ENCODE results near the gene STXBP2.

STXBP2 gene

GRCh38 chr19:7636691-7637373 lies at the start of gene STXBP2:
Gene STXBP2, plus strand, starts transcription at chr19:7637110. Its CDS starts 40 bp downstream, at chr19:7637150.
- TF ChIP-seq JUND (IDR thresholded peaks at IDR 0.05; ENCODE audit: low read depth): no peak
- in situ Hi-C loops (cut with HindIII; ENCODE audit: low pct_unique_long_range_greater_than_20kb, low sequenced_read_pairs): no loop called here
- peak; percentile 82 to 89 for DNase-seq (ENCODE audit: low read depth in 1 of 2, low spot score in 1 of 2)

GRCh38 chr19:7589822-7590221 lies 47.1 kb upstream of the STXBP2 start:
- TF ChIP-seq JUND (IDR thresholded peaks at IDR 0.05; ENCODE audit: low read depth): no peak
- in situ Hi-C loops (cut with HindIII; ENCODE audit: low pct_unique_long_range_greater_than_20kb, low sequenced_read_pairs): no loop called here
- DNase-seq (ENCODE audit: low read depth in 1 of 2, low spot score in 1 of 2): no peak

GRCh38 chr19:7590256-7590655 lies 46.7 kb upstream of the STXBP2 start:
- DNase-seq (ENCODE audit: low read depth in 1 of 2, low spot score in 1 of 2): peak in 1 of 2 experiments; percentile 60
- no peak for TF ChIP-seq JUND (IDR thresholded peaks at IDR 0.05; ENCODE audit: low read depth)
- in situ Hi-C loops (cut with HindIII; ENCODE audit: low pct_unique_long_range_greater_than_20kb, low sequenced_read_pairs): no loop called here

GRCh38 chr19:7595466-7596133 lies 41.3 kb upstream of the STXBP2 start, which contains the start of gene CAMSAP3:
Gene CAMSAP3, plus strand, starts transcription at chr19:7595863. Its CDS starts 140 bp downstream, at chr19:7596003.
- DNase-seq (ENCODE audit: low read depth in 1 of 2, low spot score in 1 of 2): peak; percentile 44 to 75
- TF ChIP-seq JUND (IDR thresholded peaks at IDR 0.05; ENCODE audit: low read depth): no peak
- in situ Hi-C loops (cut with HindIII; ENCODE audit: low pct_unique_long_range_greater_than_20kb, low sequenced_read_pairs): no loop called here

- in situ Hi-C loops (cut with HindIII; ENCODE audit: low pct_unique_long_range_greater_than_20kb, low sequenced_read_pairs): no loop called here
- no peak for DNase-seq (ENCODE audit: low read depth in 1 of 2, low spot score in 1 of 2)
- no peak for TF ChIP-seq JUND (IDR thresholded peaks at IDR 0.05; ENCODE audit: low read depth)
Measured at GRCh38 chr19:7596211-7596937, 40.5 kb upstream of the STXBP2 start.

- in situ Hi-C loops (cut with HindIII; ENCODE audit: low pct_unique_long_range_greater_than_20kb, low sequenced_read_pairs): no loop called here
- DNase-seq (ENCODE audit: low read depth in 1 of 2, low spot score in 1 of 2): peak in 1 of 2 experiments; percentile 43
- no peak for TF ChIP-seq JUND (IDR thresholded peaks at IDR 0.05; ENCODE audit: low read depth)
Measured at GRCh38 chr19:7597689-7598088, 39.2 kb upstream of the STXBP2 start.

- TF ChIP-seq JUND (IDR thresholded peaks at IDR 0.05; ENCODE audit: low read depth): no peak
- in situ Hi-C loops (cut with HindIII; ENCODE audit: low pct_unique_long_range_greater_than_20kb, low sequenced_read_pairs): no loop called here
- DNase-seq (ENCODE audit: low read depth in 1 of 2, low spot score in 1 of 2): no peak
Measured at GRCh38 chr19:7598180-7598579, 38.7 kb upstream of the STXBP2 start.

- DNase-seq (ENCODE audit: low read depth in 1 of 2, low spot score in 1 of 2): no peak
- in situ Hi-C loops (cut with HindIII; ENCODE audit: low pct_unique_long_range_greater_than_20kb, low sequenced_read_pairs): no loop called here
- TF ChIP-seq JUND (IDR thresholded peaks at IDR 0.05; ENCODE audit: low read depth): no peak
Measured at GRCh38 chr19:7600721-7601120, 36.2 kb upstream of the STXBP2 start.

GRCh38 chr19:7602240-7602934 lies 34.5 kb upstream of the STXBP2 start:
- in situ Hi-C loops (cut with HindIII; ENCODE audit: low pct_unique_long_range_greater_than_20kb, low sequenced_read_pairs): no loop called here
- TF ChIP-seq JUND (IDR thresholded peaks at IDR 0.05; ENCODE audit: low read depth): no peak
- DNase-seq (ENCODE audit: low read depth in 1 of 2, low spot score in 1 of 2): no peak

- no peak for TF ChIP-seq JUND (IDR thresholded peaks at IDR 0.05; ENCODE audit: low read depth)
- in situ Hi-C loops (cut with HindIII; ENCODE audit: low pct_unique_long_range_greater_than_20kb, low sequenced_read_pairs): no loop called here
- DNase-seq (ENCODE audit: low read depth in 1 of 2, low spot score in 1 of 2): no peak
Measured at GRCh38 chr19:7602935-7603497, 33.9 kb upstream of the STXBP2 start.

GRCh38 chr19:7603919-7604318 lies 33.0 kb upstream of the STXBP2 start:
- in situ Hi-C loops (cut with HindIII; ENCODE audit: low pct_unique_long_range_greater_than_20kb, low sequenced_read_pairs): no loop called here
- no peak for DNase-seq (ENCODE audit: low read depth in 1 of 2, low spot score in 1 of 2)
- TF ChIP-seq JUND (IDR thresholded peaks at IDR 0.05; ENCODE audit: low read depth): no peak

Measured in T47D (cell line).